ENCODE measurements around the gene FNIP2. TPM values are rescaled to one million over a fixed set of nuclear protein-coding genes. Genes with fewer than 3 reads are reported as not detected.

Gene FNIP2
- total and polyA plus RNA-seq, 9 of the 15 experiments (the other 6 are each of a cell fraction or from before 2014, with no cell fraction given): 1.7 to 15.5 (median 8.3) TPM

- TF ChIP-seq ATF7 (IDR thresholded peaks at IDR 0.05) (peak; percentile 34; the same call in 1 of the 2 replicates), ATF3 (IDR thresholded peaks at IDR 0.05) (peak; percentile 79; the same call in 1 of the 2 replicates), ATF3 (CRISPR knock-in tag; conservative IDR thresholded peaks at IDR 0.05) (no peak), MLX (CRISPR knock-in tag; conservative IDR thresholded peaks at IDR 0.05) (no peak), BACH1 (tag; IDR thresholded peaks at IDR 0.05) (0 out of 2 replicates have a peak, but pooled peaks have one; percentile 23), ZNF124 (CRISPR knock-in tag; IDR thresholded peaks at IDR 0.05) (no peak), ZEB2 (IDR thresholded peaks at IDR 0.05) (0 out of 2 replicates have a peak, but pooled peaks have one; percentile 44), IRF9 (tag; IDR thresholded peaks at IDR 0.05) (peak; percentile 47; the same call in 1 of the 2 replicates), NELFE (IDR thresholded peaks at IDR 0.05; ENCODE audit: insufficient read depth, insufficient read length) (no peak), CBX8 (IDR thresholded peaks at IDR 0.05; ENCODE audit: borderline replicate concordance, extremely low read depth, low read depth, low read length, poor library complexity, severe bottlenecking) (no peak), ZNF589 (CRISPR knock-in tag; IDR thresholded peaks at IDR 0.05; ENCODE audit: low read depth) (peak; percentile 88), HDAC1 (IDR thresholded peaks at IDR 0.05) (no peak), PHF20 (IDR thresholded peaks at IDR 0.05; ENCODE audit: partially characterized antibody) (no peak), EGR1 (conservative IDR thresholded peaks at IDR 0.05) (no peak), NCOR1 (IDR thresholded peaks at IDR 0.05) (no peak), FOXJ2 (tag; IDR thresholded peaks at IDR 0.05) (peak; percentile 62), RAD21 (CRISPR knock-in tag; conservative IDR thresholded peaks at IDR 0.05 in 1 of 2, IDR thresholded peaks at IDR 0.05 in 1 of 2) (peak in 1 of 2 experiments; percentile 19; a peak in 3 of 4 replicates), CHAMP1 (IDR thresholded peaks at IDR 0.05) (no peak), CBX2 (IDR thresholded peaks at IDR 0.05; ENCODE audit: insufficient read depth, low read length, poor library complexity, severe bottlenecking) (no peak), STAT5A (IDR thresholded peaks at IDR 0.05; ENCODE audit: borderline replicate concordance, low read length) (no peak), RBFOX2 (IDR thresholded peaks at IDR 0.05; ENCODE audit: low read depth, low read length) (peak; percentile 36; the same call in 1 of the 2 replicates), ZNF175 (CRISPR knock-in tag; IDR thresholded peaks at IDR 0.05; ENCODE audit: low read depth) (peak; percentile 80), ZSCAN32 (CRISPR knock-in tag; IDR thresholded peaks at IDR 0.05) (peak; percentile 45; the same call in 1 of the 2 replicates)
Observed at GRCh38 chr4:158845311-158846041, 76.7 kb downstream of the FNIP2 start (continued).

All from K562 (cell line).